Tibial nerve (tissue), 3 donors: ENCODE results near the gene SLC12A7.

Source experiments
- POLR2A ChIP-seq, 2 donors: fragments of 450-650 bp; IDR thresholded peaks; one replicate each; pipeline ENCODE4 v1.6.1; 2017; ENCODE audit warnings: antibody characterized with exemption in 2 of 2, mild to moderate bottlenecking in 2 of 2, moderate library complexity in 2 of 2
- TF ChIP-seq, protein P1 (sequence below), 5 experiments: fragments of 200-600 bp in 3 of 5; fragments of 450-650 bp in 2 of 5; sonication (generic) in 3 of 5; IDR thresholded peaks; one replicate each; pipeline ENCODE4 v1.5.1; 2016 to 2019; ENCODE audit warnings: antibody characterized with exemption in 5 of 5, mild to moderate bottlenecking in 3 of 5, moderate library complexity in 2 of 5

DNA sequence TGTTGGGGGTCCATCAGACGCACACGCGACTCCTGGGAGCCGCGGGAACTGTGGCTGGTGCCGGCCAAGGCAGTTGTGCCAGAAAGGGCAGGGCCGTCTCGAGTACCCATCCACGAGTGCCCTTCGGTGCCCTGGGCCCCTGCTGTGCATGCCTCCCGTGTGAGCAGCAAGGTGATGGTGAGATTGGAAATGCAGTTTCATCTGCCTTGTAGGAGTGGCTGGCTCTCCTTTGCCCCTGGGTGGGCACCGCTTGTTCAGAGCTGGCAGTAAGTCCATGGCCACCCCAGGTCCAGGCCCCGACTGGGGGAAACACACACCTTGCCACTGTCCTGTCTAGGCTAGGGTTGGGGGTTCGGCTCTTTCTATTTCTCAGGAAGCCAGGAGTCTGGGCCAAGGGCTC lies 97.5 kb downstream of the SLC12A7 start:
- no peak for TF ChIP-seq POLR2A (IDR thresholded peaks at IDR 0.05)
- TF ChIP-seq, protein P1, sequence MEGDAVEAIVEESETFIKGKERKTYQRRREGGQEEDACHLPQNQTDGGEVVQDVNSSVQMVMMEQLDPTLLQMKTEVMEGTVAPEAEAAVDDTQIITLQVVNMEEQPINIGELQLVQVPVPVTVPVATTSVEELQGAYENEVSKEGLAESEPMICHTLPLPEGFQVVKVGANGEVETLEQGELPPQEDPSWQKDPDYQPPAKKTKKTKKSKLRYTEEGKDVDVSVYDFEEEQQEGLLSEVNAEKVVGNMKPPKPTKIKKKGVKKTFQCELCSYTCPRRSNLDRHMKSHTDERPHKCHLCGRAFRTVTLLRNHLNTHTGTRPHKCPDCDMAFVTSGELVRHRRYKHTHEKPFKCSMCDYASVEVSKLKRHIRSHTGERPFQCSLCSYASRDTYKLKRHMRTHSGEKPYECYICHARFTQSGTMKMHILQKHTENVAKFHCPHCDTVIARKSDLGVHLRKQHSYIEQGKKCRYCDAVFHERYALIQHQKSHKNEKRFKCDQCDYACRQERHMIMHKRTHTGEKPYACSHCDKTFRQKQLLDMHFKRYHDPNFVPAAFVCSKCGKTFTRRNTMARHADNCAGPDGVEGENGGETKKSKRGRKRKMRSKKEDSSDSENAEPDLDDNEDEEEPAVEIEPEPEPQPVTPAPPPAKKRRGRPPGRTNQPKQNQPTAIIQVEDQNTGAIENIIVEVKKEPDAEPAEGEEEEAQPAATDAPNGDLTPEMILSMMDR (IDR thresholded peaks at IDR 0.05) = no peak
